ENCODE data around the gene CENPI. TPM values are rescaled to one million over a fixed set of nuclear protein-coding genes. Genes with fewer than 3 reads are reported as not detected.

CENPI gene
- total RNA-seq, 4 donors from 2014 or later = 0.64 to 1.7 (median 1.3) TPM

DNA sequence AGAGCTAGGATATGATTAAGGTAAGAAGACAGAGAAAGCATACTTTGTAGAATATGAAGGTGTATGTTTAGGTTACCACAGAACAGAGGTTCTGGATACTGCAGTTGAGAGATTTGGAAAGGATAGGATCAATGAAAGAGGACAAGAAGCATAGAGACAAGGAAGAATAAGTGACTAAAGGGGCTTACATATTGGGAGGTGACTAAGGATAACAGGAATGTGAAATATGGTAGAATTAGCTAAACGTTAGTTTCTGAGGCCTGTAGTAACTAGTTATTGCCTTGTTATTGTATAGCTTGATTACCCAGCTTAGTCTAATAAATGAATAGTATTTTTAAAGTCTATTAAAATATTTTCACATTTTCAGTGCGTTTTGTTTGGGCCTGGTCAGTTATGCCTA lies 38.2 kb downstream of the CENPI start:
- no peaks in the 10 kb centered on the region for H3K36me3 ChIP-seq
- no peak overlapping the region for H3K27ac ChIP-seq
- TF ChIP-seq EP300 (IDR thresholded peaks at IDR 0.05) (no peak), POLR2AphosphoS5 (IDR thresholded peaks at IDR 0.05) (no peak), POLR2A (IDR thresholded peaks at IDR 0.05) (no peak)
- TF ChIP-seq, protein P1, sequence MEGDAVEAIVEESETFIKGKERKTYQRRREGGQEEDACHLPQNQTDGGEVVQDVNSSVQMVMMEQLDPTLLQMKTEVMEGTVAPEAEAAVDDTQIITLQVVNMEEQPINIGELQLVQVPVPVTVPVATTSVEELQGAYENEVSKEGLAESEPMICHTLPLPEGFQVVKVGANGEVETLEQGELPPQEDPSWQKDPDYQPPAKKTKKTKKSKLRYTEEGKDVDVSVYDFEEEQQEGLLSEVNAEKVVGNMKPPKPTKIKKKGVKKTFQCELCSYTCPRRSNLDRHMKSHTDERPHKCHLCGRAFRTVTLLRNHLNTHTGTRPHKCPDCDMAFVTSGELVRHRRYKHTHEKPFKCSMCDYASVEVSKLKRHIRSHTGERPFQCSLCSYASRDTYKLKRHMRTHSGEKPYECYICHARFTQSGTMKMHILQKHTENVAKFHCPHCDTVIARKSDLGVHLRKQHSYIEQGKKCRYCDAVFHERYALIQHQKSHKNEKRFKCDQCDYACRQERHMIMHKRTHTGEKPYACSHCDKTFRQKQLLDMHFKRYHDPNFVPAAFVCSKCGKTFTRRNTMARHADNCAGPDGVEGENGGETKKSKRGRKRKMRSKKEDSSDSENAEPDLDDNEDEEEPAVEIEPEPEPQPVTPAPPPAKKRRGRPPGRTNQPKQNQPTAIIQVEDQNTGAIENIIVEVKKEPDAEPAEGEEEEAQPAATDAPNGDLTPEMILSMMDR (IDR thresholded peaks at IDR 0.05) = no peak
- H3K9me3 ChIP-seq = no peaks in the 10 kb centered on the region
- H3K4me1 ChIP-seq = no peaks in the 10 kb centered on the region
- DNase-seq (ENCODE audit: low spot score in 2 of 2) = no peak
- WGBS = 62% methylated on average over 2 of the region's 2 CpGs
- no peak overlapping the region for H3K4me3 ChIP-seq
- H3K27me3 ChIP-seq = no peaks in the 10 kb centered on the region

Other genes starting within 250 kb of the CENPI start
- 1 to 10 TPM in 1 of 4 donors, not detected in 3; 1.4 TPM for gene NOX1, start 223.8 kb upstream of the CENPI start, total RNA-seq
- gene XKRX, start 169.3 kb upstream of the CENPI start, total RNA-seq = 10 to 100 TPM; 20.4 to 42.5 (median 34.0) TPM
- gene ARL13A, start 128.5 kb upstream of the CENPI start, total RNA-seq = not detected
- gene TRMT2B, start 46.1 kb upstream of the CENPI start, total RNA-seq = 10 to 100 TPM; 13.6 to 34.8 (median 19.0) TPM
- under 1 TPM in 1 of 4 donors, not detected in 3; 0.21 TPM for gene TMEM35A, start 19.3 kb upstream of the CENPI start, total RNA-seq
- under 1 TPM; 0.05 to 0.97 (median 0.35) TPM for gene DRP2, start 121.6 kb downstream of the CENPI start, total RNA-seq
- gene TAF7L, start 193.1 kb downstream of the CENPI start, total RNA-seq = 1 to 10 TPM in 2 of 4 donors, under 1 TPM in 2; 0.34 to 1.9 (median 1.1) TPM

Measured in suprapubic skin (tissue), 4 donors.